H9 (cell line): Measurements from ENCODE around the gene LAGE3. TPM values are rescaled to one million over a fixed set of nuclear protein-coding genes. Genes with fewer than 3 reads are reported as not detected.

Source experiments
- DNase-seq: peaks from one replicate; pipeline ENCODE4 v3.0.0-alpha.2; 2017
- H2AFZ ChIP-seq: one replicate; pipeline ENCODE4 v1.6.1; 2013; ENCODE audit warnings: mild to moderate bottlenecking, low read length, control low read depth, moderate library complexity
- H2AK5ac ChIP-seq: 2 replicates; pipeline ENCODE4 v1.6.1; 2013; ENCODE audit warnings: low read length, control low read depth, mixed read lengths; ENCODE audit not compliant: insufficient read length
- H2BK120ac ChIP-seq: one replicate; pipeline ENCODE4 v1.6.1; 2013; ENCODE audit warnings: low read depth, mild to moderate bottlenecking, low read length, control low read depth, inconsistent platforms; ENCODE audit not compliant: poor library complexity, severe bottlenecking
- H2BK12ac ChIP-seq: 2 replicates; pipeline ENCODE4 v1.6.1; 2013; ENCODE audit warnings: low read length, control low read depth, mixed read lengths, low read depth; ENCODE audit not compliant: insufficient read length
- H2BK15ac ChIP-seq: 2 replicates; pipeline ENCODE4 v1.6.1; 2013; ENCODE audit warnings: low read depth, low read length, control low read depth
- H2BK20ac ChIP-seq: one replicate; pipeline ENCODE4 v1.6.1; 2013; ENCODE audit warnings: low read depth, mild to moderate bottlenecking, low read length, control low read depth, inconsistent platforms; ENCODE audit not compliant: poor library complexity, severe bottlenecking
- H2BK5ac ChIP-seq: 2 replicates; pipeline ENCODE4 v1.6.1; 2013; ENCODE audit warnings: low read length, control low read depth, mixed read lengths; ENCODE audit not compliant: insufficient read length
- H3K14ac ChIP-seq: 2 replicates; pipeline ENCODE4 v1.6.1; 2013; ENCODE audit warnings: low read length, control low read depth; ENCODE audit not compliant: insufficient read depth
- H3K18ac ChIP-seq: 2 replicates; pipeline ENCODE4 v1.6.1; 2013; ENCODE audit warnings: low read depth, mild to moderate bottlenecking, mixed read lengths, low read length, control low read depth; ENCODE audit not compliant: insufficient read length
- H3K23ac ChIP-seq: 2 replicates; pipeline ENCODE4 v1.6.1; 2013; ENCODE audit warnings: low read length, control low read depth, mixed read lengths, low read depth; ENCODE audit not compliant: insufficient read length
- H3K23me2 ChIP-seq: 2 replicates; pipeline ENCODE4 v1.6.1; 2013; ENCODE audit warnings: low read depth, mild to moderate bottlenecking, mixed read lengths, low read length, control low read depth; ENCODE audit not compliant: insufficient read length, poor library complexity, severe bottlenecking
- H3K27ac ChIP-seq: 2 replicates; pipeline ENCODE4 v1.5.1; 2013; ENCODE audit warnings: low read length, control low read depth, mixed read lengths, low read depth; ENCODE audit not compliant: insufficient read length
- H3K27me3 ChIP-seq: 2 replicates; pipeline ENCODE4 v1.6.1; 2013; ENCODE audit warnings: low read length, control low read depth, inconsistent platforms; ENCODE audit not compliant: insufficient read depth
- H3K4ac ChIP-seq: 2 replicates; pipeline ENCODE4 v1.6.1; 2013; ENCODE audit warnings: low read depth, mild to moderate bottlenecking, control low read depth, inconsistent platforms, low read length, moderate library complexity
- H3K4me1 ChIP-seq: 2 replicates; pipeline ENCODE4 v1.6.1; 2013; ENCODE audit warnings: low read length, control low read depth, inconsistent platforms; ENCODE audit not compliant: insufficient read depth
- H3K4me2 ChIP-seq: 2 replicates; pipeline ENCODE4 v1.6.1; 2013; ENCODE audit warnings: low read length, control low read depth, mixed read lengths; ENCODE audit not compliant: insufficient read length, insufficient read depth
- H3K56ac ChIP-seq: 2 replicates; pipeline ENCODE4 v1.6.1; 2013; ENCODE audit warnings: low read depth, mild to moderate bottlenecking, mixed read lengths, low read length, control low read depth; ENCODE audit not compliant: insufficient read length
- H3K79me1 ChIP-seq: 2 replicates; pipeline ENCODE4 v1.6.1; 2013; ENCODE audit warnings: low read depth, mild to moderate bottlenecking, moderate library complexity, low read length, control low read depth, inconsistent platforms; ENCODE audit not compliant: insufficient read depth, poor library complexity, severe bottlenecking
- H3K79me2 ChIP-seq: 2 replicates; pipeline ENCODE4 v1.6.1; 2013; ENCODE audit warnings: low read length, control low read depth, inconsistent platforms; ENCODE audit not compliant: insufficient read depth
- H3K9ac ChIP-seq: 2 replicates; pipeline ENCODE4 v1.6.1; 2013; ENCODE audit warnings: low read length, control low read depth, mixed read lengths; ENCODE audit not compliant: insufficient read length; ENCODE audit errors: extremely low read depth
- H3K9me3 ChIP-seq: one replicate; pipeline ENCODE4 v1.6.1; 2013; ENCODE audit warnings: low read depth, low read length, inconsistent platforms; ENCODE audit not compliant: control insufficient read depth
- H3T11ph ChIP-seq: one replicate; pipeline ENCODE4 v1.6.1; 2013; ENCODE audit warnings: mild to moderate bottlenecking, low read length, control low read depth, inconsistent platforms
- H4K20me1 ChIP-seq: one replicate; pipeline ENCODE4 v1.6.1; 2013; ENCODE audit not compliant: control insufficient read depth, insufficient read length, insufficient read depth
- H4K5ac ChIP-seq: 2 replicates; pipeline ENCODE4 v1.6.1; 2013; ENCODE audit warnings: low read depth, mild to moderate bottlenecking, mixed read lengths, low read length, control low read depth; ENCODE audit not compliant: insufficient read length
- H4K8ac ChIP-seq: replicated peaks from 2 replicates; pipeline ENCODE4 v1.6.1; 2013; ENCODE audit warnings: low read length, control low read depth, mixed read lengths, low read depth; ENCODE audit not compliant: insufficient read length
- H4K91ac ChIP-seq: 2 replicates; pipeline ENCODE4 v1.6.1; 2013; ENCODE audit warnings: low read depth, mild to moderate bottlenecking, moderate library complexity, mixed read lengths, low read length, control low read depth; ENCODE audit not compliant: insufficient read length
- H3K27ac Mint-ChIP-seq, 3 experiments: 2 replicates in 2 of 3; 3 replicates in 1 of 3; pipeline ENCODE4 v1.8.0; 2020 to 2021; ENCODE audit warnings: mixed read lengths in 3 of 3, mild to moderate bottlenecking in 1 of 3, moderate library complexity in 1 of 3
- H3K27me3 Mint-ChIP-seq: 2 replicates; pipeline ENCODE4 v1.8.0; 2021; ENCODE audit warnings: low read depth, mild to moderate bottlenecking, moderate library complexity, mixed read lengths
- H3K36me3 Mint-ChIP-seq, 3 experiments: 2 replicates in 2 of 3; 3 replicates in 1 of 3; pipeline ENCODE4 v1.8.0; 2020 to 2021; ENCODE audit warnings: low read depth in 3 of 3, mixed read lengths in 3 of 3; ENCODE audit not compliant: insufficient read depth in 1 of 3
- H3K4me1 Mint-ChIP-seq, 2 experiments: 2 replicates each; pipeline ENCODE4 v1.8.0; 2020; ENCODE audit warnings: mixed read lengths in 2 of 2
- H3K4me3 Mint-ChIP-seq, 2 experiments: 2 replicates in 1 of 2; 3 replicates in 1 of 2; pipeline ENCODE4 v1.8.0; 2020 to 2021; ENCODE audit warnings: mild to moderate bottlenecking in 2 of 2, mixed read lengths in 2 of 2, moderate library complexity in 1 of 2
- H3K9me3 Mint-ChIP-seq, 2 experiments: 2 replicates in 1 of 2; 3 replicates in 1 of 2; pipeline ENCODE4 v1.8.0; 2020; ENCODE audit warnings: mild to moderate bottlenecking in 2 of 2, mixed read lengths in 2 of 2, moderate library complexity in 1 of 2
- CTCF ChIP-seq: fragments of 200-600 bp; sonication (generic); conservative IDR thresholded peaks from 3 replicates; pipeline ENCODE4 v1.8.0; 2021; ENCODE audit warnings: antibody characterized with exemption, mild to moderate bottlenecking
- WGBS: extraction: QIAGEN DNeasy Blood & Tissue Kit; methylation state at CpG from one replicate; pipeline ENCODE4 v1.1.7; 2013; ENCODE audit warnings: missing lambda C conversion rate, low lambda C conversion rate, mixed read lengths; ENCODE audit not compliant: insufficient read length; ENCODE audit errors: extremely low coverage; 5-methylcytosine and 5-hydroxymethylcytosine counted together
- total RNA-seq: library from RNA; stranded (reverse); gene quantifications from 2 replicates; pipeline ENCODE4 v1.2.1, GENCODE V29; 2021

The LAGE3 gene
- total RNA-seq, 1 experiment from 2014 or later, result 32.5 TPM

- H3K4me3 Mint-ChIP-seq, result no peak overlapping the region
These were observed 3.7 kb upstream of the LAGE3 start for GRCh38 chrX:154482786-154483185.

More at GRCh38 chrX:154482786-154483185, 3.7 kb upstream of the LAGE3 start:
- no peak overlapping the region for H2BK120ac ChIP-seq
- DNase-seq, result peak; percentile 15
- TF ChIP-seq CTCF, result no peak
- no peak overlapping the region for H2BK20ac ChIP-seq
- no peaks in the 10 kb centered on the region for H4K20me1 ChIP-seq
- Mint-ChIP-seq H3K9me3 (peaks cover 67 to 79% of the 10 kb centered on the region in 2 experiments), H3K27me3 (peaks cover 10% of the 10 kb centered on the region), H3K27ac (no peak overlapping the region), H3K4me1 (peaks cover 6 to 15% of the 10 kb centered on the region in 2 experiments), H3K36me3 (peaks cover 4 to 18% (median 13%) of the 10 kb centered on the region in 3 experiments)
- no peaks in the 10 kb centered on the region for H3K27me3 ChIP-seq
- no peak overlapping the region for H4K8ac ChIP-seq
- H2BK12ac ChIP-seq, result no peak overlapping the region
- peaks cover 35% of the 10 kb centered on the region for H3K9me3 ChIP-seq
- no peak overlapping the region for H2AK5ac ChIP-seq
- H3K4ac ChIP-seq, result no peak overlapping the region
- no peak overlapping the region for H3K56ac ChIP-seq
- H2BK5ac ChIP-seq, result no peak overlapping the region
- no peak overlapping the region for H3T11ph ChIP-seq
- H3K4me1 ChIP-seq, result no peaks in the 10 kb centered on the region; the same call in 1 of the 2 replicates
- no peak overlapping the region for H3K18ac ChIP-seq
- no peak overlapping the region for H3K14ac ChIP-seq
- H4K91ac ChIP-seq, result no peak overlapping the region
- H3K4me2 ChIP-seq, result no peak overlapping the region
- no peaks in the 10 kb centered on the region for H3K79me2 ChIP-seq
- no peak overlapping the region for H3K27ac ChIP-seq
- H2AFZ ChIP-seq, result no peak overlapping the region
- H3K23me2 ChIP-seq, result peaks cover 4% of the 10 kb centered on the region
- no peak overlapping the region for H2BK15ac ChIP-seq
- H3K79me1 ChIP-seq, result no peaks in the 10 kb centered on the region
- no peak overlapping the region for H4K5ac ChIP-seq
- no peak overlapping the region for H3K23ac ChIP-seq
- no CpG with 5 or more reads among the region's 7 CpGs for WGBS
- no peak overlapping the region for H3K9ac ChIP-seq
